CD14-positive monocyte (primary cell): ENCODE data around the gene MEIS1. TPM values are rescaled to one million over a fixed set of nuclear protein-coding genes. Genes with fewer than 3 reads are reported as not detected.

Source experiments
- DNase-seq, 3 donors: peaks; one replicate each; pipeline ENCODE4 v3.0.0-alpha.2; 2011 to 2022
- H2AFZ ChIP-seq: 2 replicates; pipeline ENCODE4 v1.6.0; 2012; ENCODE audit warnings: mild to moderate bottlenecking, low read depth, low read length, inconsistent platforms; ENCODE audit not compliant: insufficient read depth, poor library complexity, severe bottlenecking
- H3K27ac ChIP-seq, 2 donors: 1 replicate in 1 of 2; 2 replicates in 1 of 2; pipeline ENCODE4 v1.5.1; 2012 to 2013; ENCODE audit warnings: low read length in 2 of 2, control low read depth in 1 of 2, inconsistent platforms in 1 of 2, low read depth in 1 of 2, mild to moderate bottlenecking in 1 of 2
- H3K27me3 ChIP-seq, 2 donors: one replicate each; pipeline versions ENCODE4 v1.6.0 to v1.6.1; 2011 to 2013; ENCODE audit warnings: low read length in 2 of 2; ENCODE audit not compliant: control insufficient read depth in 2 of 2, insufficient read depth in 2 of 2
- H3K36me3 ChIP-seq, 2 donors: replicated peaks in 1 of 2; 1 replicate in 1 of 2; 2 replicates in 1 of 2; pipeline versions ENCODE4 v1.5.1 to v1.6.1; 2012 to 2013; ENCODE audit warnings: low read length in 2 of 2, control low read depth in 1 of 2, inconsistent platforms in 1 of 2, mild to moderate bottlenecking in 1 of 2; ENCODE audit not compliant: insufficient read depth in 2 of 2, control insufficient read depth in 1 of 2
- H3K4me1 ChIP-seq, 2 donors: 1 replicate in 1 of 2; 2 replicates in 1 of 2; pipeline versions ENCODE4 v1.5.1 to v1.6.1; 2012 to 2013; ENCODE audit warnings: low read length in 2 of 2, control low read depth in 1 of 2, inconsistent platforms in 1 of 2, mild to moderate bottlenecking in 1 of 2, moderate library complexity in 1 of 2; ENCODE audit not compliant: insufficient read depth in 2 of 2, control insufficient read depth in 1 of 2
- H3K4me2 ChIP-seq: replicated peaks from 2 replicates; pipeline ENCODE3; 2012; ENCODE audit warnings: low read length, moderate library complexity, mild to moderate bottlenecking; ENCODE audit not compliant: poor library complexity, severe bottlenecking; ENCODE audit errors: extremely low read depth
- H3K4me3 ChIP-seq, 3 experiments: fragments of 200-600 bp in 1 of 3; sonication (generic) in 1 of 3; replicated peaks in 1 of 3; 1 replicate in 2 of 3; 2 replicates in 1 of 3; pipeline ENCODE4 v1.5.1; 2011 to 2013; ENCODE audit warnings: low read length in 3 of 3, mild to moderate bottlenecking in 3 of 3, control low read depth in 2 of 3, low read depth in 2 of 3, inconsistent platforms in 1 of 3, moderate library complexity in 1 of 3
- H3K79me2 ChIP-seq: 2 replicates; pipeline ENCODE4 v1.6.0; 2012; ENCODE audit warnings: mild to moderate bottlenecking, control low read depth, inconsistent platforms, low read length, moderate library complexity; ENCODE audit not compliant: insufficient read depth
- H3K9ac ChIP-seq: 2 replicates; pipeline ENCODE4 v1.6.0; 2017; ENCODE audit warnings: low read length, mild to moderate bottlenecking; ENCODE audit not compliant: insufficient read depth, poor library complexity, severe bottlenecking
- H3K9me3 ChIP-seq, 2 donors: replicated peaks in 1 of 2; 1 replicate in 1 of 2; 2 replicates in 1 of 2; pipeline versions ENCODE4 v1.5.1 to v1.6.1; 2012 to 2013; ENCODE audit warnings: low read length in 2 of 2, control low read depth in 1 of 2; ENCODE audit not compliant: control insufficient read depth in 1 of 2, insufficient read depth in 1 of 2
- H4K20me1 ChIP-seq: 2 replicates; pipeline ENCODE4 v1.6.0; 2012; ENCODE audit warnings: mild to moderate bottlenecking, low read length, control low read depth, moderate library complexity; ENCODE audit not compliant: insufficient read depth
- H3K27ac Mint-ChIP-seq, 7 donors: one replicate each; pipeline ENCODE4 v1.8.0; 2020; ENCODE audit warnings: mild to moderate bottlenecking in 7 of 7, mixed read lengths in 7 of 7, moderate library complexity in 6 of 7, inconsistent platforms in 2 of 7
- H3K27me3 Mint-ChIP-seq, 3 donors: one replicate each; pipeline ENCODE4 v1.8.0; 2021 to 2022; ENCODE audit warnings: low read depth in 3 of 3, mild to moderate bottlenecking in 3 of 3, mixed read lengths in 3 of 3, moderate library complexity in 3 of 3, inconsistent platforms in 1 of 3
- H3K36me3 Mint-ChIP-seq, 2 donors: one replicate each; pipeline ENCODE4 v1.8.0; 2020; ENCODE audit warnings: mixed read lengths in 2 of 2, inconsistent platforms in 1 of 2, mild to moderate bottlenecking in 1 of 2
- H3K4me1 Mint-ChIP-seq: one replicate; pipeline ENCODE4 v1.8.0; 2020; ENCODE audit warnings: mild to moderate bottlenecking, mixed read lengths
- H3K4me3 Mint-ChIP-seq, 2 donors: one replicate each; pipeline ENCODE4 v1.8.0; 2020; ENCODE audit warnings: mild to moderate bottlenecking in 2 of 2, mixed read lengths in 2 of 2, moderate library complexity in 1 of 2
- H3K9me3 Mint-ChIP-seq, 7 donors: one replicate each; pipeline ENCODE4 v1.8.0; 2020 to 2022; ENCODE audit warnings: mixed read lengths in 7 of 7, mild to moderate bottlenecking in 6 of 7, moderate library complexity in 6 of 7, inconsistent platforms in 2 of 7
- WGBS: methylation state at CpG from one replicate; pipeline ENCODE4 v1.1.5; 2013; ENCODE audit warnings: missing lambda C conversion rate; ENCODE audit not compliant: insufficient coverage; 5-methylcytosine and 5-hydroxymethylcytosine counted together
- intact Hi-C, 2 donors: fragments of 100-400 bp; cut with micrococcal nuclease; formaldehyde crosslinking; loops; one replicate each; pipeline versions ENCODE4 v1.15.0 to v1.15.1; 2023
- polyA plus RNA-seq, 3 donors: library from polyadenylated mRNA; depleted of rRNA in 1 of 3; unstranded in 2 of 3; stranded (reverse) in 1 of 3; fragments of 300-500 nt in 2 of 3; fragments of >200 nt in 1 of 3; fragmentation: Illumina TruSeq in 2 of 3; gene quantifications; 1 replicate in 2 of 3; 2 replicates in 1 of 3; pipeline ENCODE4 v1.2.3, GENCODE V29; 2012 to 2021
- TF ChIP-seq, protein P1 (sequence below): fragments of 200-600 bp; IDR thresholded peaks from one replicate; pipeline ENCODE4 v1.8.0; 2022; ENCODE audit warnings: antibody characterized with exemption, mild to moderate bottlenecking

The MEIS1 gene
- polyA plus RNA-seq, 3 donors: 0.09 to 0.40 TPM; not detected in 1

DNA sequence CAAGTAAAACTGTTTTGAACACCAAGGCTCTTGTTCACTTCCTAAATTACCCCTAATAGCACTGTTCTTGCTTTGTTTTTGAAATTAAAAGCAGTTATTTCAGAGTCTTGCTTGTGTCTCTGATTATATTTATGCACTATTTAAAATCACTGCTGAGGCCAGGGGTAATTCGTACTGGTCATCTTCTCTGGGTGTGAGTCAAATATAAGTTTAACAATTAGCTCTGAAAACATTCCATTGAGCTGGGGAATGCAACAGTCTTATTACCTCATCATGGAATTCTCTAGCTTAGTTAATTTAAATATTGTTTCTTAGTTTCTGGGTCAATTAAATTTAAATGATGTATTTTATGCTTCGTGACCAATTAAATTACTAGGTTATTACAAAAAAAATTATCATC is 135.0 kb downstream of the MEIS1 start:
- Histone ChIP-seq H3K4me3 (no peak overlapping the region), H4K20me1 (no peaks in the 10 kb centered on the region), H3K27ac (no peak overlapping the region), H3K4me2 (no peak overlapping the region), H3K9ac (no peak overlapping the region), H3K79me2 (no peaks in the 10 kb centered on the region), H3K27me3 (peaks cover 15 to 19% of the 10 kb centered on the region in 2 donors), H3K36me3 (no peaks in the 10 kb centered on the region), H2AFZ (no peak overlapping the region), H3K9me3 (no peaks in the 10 kb centered on the region), H3K4me1 (peaks cover 1 to 5% of the 10 kb centered on the region in 2 donors)
- intact Hi-C loops: loop anchor here in 1 of 2 donors (10.0 kb wide), 1 partner anchor 135 kb away; the partner anchor contains the start of gene MEIS1
- TF ChIP-seq, protein P1, sequence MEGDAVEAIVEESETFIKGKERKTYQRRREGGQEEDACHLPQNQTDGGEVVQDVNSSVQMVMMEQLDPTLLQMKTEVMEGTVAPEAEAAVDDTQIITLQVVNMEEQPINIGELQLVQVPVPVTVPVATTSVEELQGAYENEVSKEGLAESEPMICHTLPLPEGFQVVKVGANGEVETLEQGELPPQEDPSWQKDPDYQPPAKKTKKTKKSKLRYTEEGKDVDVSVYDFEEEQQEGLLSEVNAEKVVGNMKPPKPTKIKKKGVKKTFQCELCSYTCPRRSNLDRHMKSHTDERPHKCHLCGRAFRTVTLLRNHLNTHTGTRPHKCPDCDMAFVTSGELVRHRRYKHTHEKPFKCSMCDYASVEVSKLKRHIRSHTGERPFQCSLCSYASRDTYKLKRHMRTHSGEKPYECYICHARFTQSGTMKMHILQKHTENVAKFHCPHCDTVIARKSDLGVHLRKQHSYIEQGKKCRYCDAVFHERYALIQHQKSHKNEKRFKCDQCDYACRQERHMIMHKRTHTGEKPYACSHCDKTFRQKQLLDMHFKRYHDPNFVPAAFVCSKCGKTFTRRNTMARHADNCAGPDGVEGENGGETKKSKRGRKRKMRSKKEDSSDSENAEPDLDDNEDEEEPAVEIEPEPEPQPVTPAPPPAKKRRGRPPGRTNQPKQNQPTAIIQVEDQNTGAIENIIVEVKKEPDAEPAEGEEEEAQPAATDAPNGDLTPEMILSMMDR: no peak
- WGBS: no CpG with 5 or more reads among the region's 2 CpGs
- DNase-seq: no peak
- Mint-ChIP-seq H3K27ac (no peak overlapping the region), H3K4me1 (peaks cover 9% of the 10 kb centered on the region), H3K4me3 (no peak overlapping the region), H3K9me3 (peaks cover 0 to 2% (median 0%) of the 10 kb centered on the region in 7 donors), H3K27me3 (peaks cover 14 to 24% (median 16%) of the 10 kb centered on the region in 3 donors), H3K36me3 (peaks cover 0 to under 1% of the 10 kb centered on the region in 2 donors)

DNA sequence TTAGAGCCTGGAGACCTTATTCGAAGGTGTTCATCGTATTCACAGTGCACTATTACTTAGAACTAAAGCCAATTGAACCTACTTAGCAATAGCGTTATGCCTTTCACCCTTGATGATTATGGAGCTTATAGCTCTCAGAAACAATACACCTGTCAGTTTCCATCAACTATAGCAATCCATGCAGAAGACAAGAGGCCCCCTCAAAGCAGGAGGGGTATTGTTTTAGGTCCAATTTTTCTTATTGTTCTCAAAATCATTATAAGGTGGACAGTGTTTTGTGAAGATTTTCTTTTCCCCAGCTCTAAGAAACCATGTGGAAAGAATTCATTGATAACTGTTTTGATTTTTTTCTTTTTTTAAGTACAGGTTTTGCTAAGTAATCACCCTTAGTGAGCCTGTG is 135.5 kb downstream of the MEIS1 start:
- H3K27me3 ChIP-seq: peaks cover 19 to 24% of the 10 kb centered on the region in 2 donors
- Mint-ChIP-seq H3K9me3 (peaks cover 0 to 4% (median 2%) of the 10 kb centered on the region in 7 donors), H3K4me1 (peaks cover 14% of the 10 kb centered on the region), H3K4me3 (no peak overlapping the region), H3K36me3 (peaks cover 0 to 2% of the 10 kb centered on the region in 2 donors), H3K27me3 (peaks cover 19 to 29% (median 21%) of the 10 kb centered on the region in 3 donors), H3K27ac (no peak overlapping the region)
- H3K4me1 ChIP-seq: peaks cover 6 to 10% of the 10 kb centered on the region in 2 donors
- no peak overlapping the region for H3K27ac ChIP-seq
- H3K9me3 ChIP-seq: no peaks in the 10 kb centered on the region
- DNase-seq: no peak
- no peaks in the 10 kb centered on the region for H3K36me3 ChIP-seq
- TF ChIP-seq, protein P1: no peak
- no peaks in the 10 kb centered on the region for H4K20me1 ChIP-seq
- no peak overlapping the region for H2AFZ ChIP-seq
- intact Hi-C loops: loop anchor here in 1 of 2 donors (10.0 kb wide), 1 partner anchor 136 kb away; the partner anchor contains the start of gene MEIS1
- no peak overlapping the region for H3K4me3 ChIP-seq
- WGBS: 100% methylated on average over 2 of the region's 3 CpGs
- H3K4me2 ChIP-seq: no peak overlapping the region
- no peak overlapping the region for H3K9ac ChIP-seq
- H3K79me2 ChIP-seq: no peaks in the 10 kb centered on the region
